NCI-H524 (cell line): ENCODE measurements around the gene TPTE2.
"Not testable (repeated sequence)": the region's sequence is repeated elsewhere in the genome, so short reads cannot be mapped to it uniquely, and the experiment has no call there.

ENCODE experiments used
- DNase-seq, 2 experiments: peaks; one replicate each; lab custom pipeline; 2025; lab: John Stamatoyannopoulos, UW

The TPTE2 gene

GRCh38 chr13:19567820-19568534 is 6.6 kb upstream of the TPTE2 start:
- no peak for DNase-seq

- no peak for DNase-seq
These were observed 253 bp upstream of the TPTE2 start for GRCh38 chr13:19561585-19561984.

- not testable (repeated sequence) for DNase-seq
These were observed 660 bp downstream of the TPTE2 start for GRCh38 chr13:19560672-19561071.

GRCh38 chr13:19559739-19560138 is 1.6 kb downstream of the TPTE2 start:
- not testable (repeated sequence) for DNase-seq

GRCh38 chr13:19557287-19557686 is 4.0 kb downstream of the TPTE2 start:
- DNase-seq, result not testable (repeated sequence)

- DNase-seq, result not testable (repeated sequence)
These were observed 12.1 kb downstream of the TPTE2 start for GRCh38 chr13:19549245-19549644.

GRCh38 chr13:19525634-19526033 is 35.7 kb downstream of the TPTE2 start:
- DNase-seq, result not testable (repeated sequence)

- DNase-seq, result no peak
These were observed 42.3 kb downstream of the TPTE2 start for GRCh38 chr13:19519049-19519448.

- not testable (repeated sequence) for DNase-seq
These were observed 53.7 kb downstream of the TPTE2 start for GRCh38 chr13:19507623-19508022.

- not testable (repeated sequence) for DNase-seq
These were observed 101.2 kb downstream of the TPTE2 start for GRCh38 chr13:19460126-19460525.

- DNase-seq, result peak; percentile 15 to 61
These were observed 122.2 kb downstream of the TPTE2 start for GRCh38 chr13:19439056-19439686.

GRCh38 chr13:19437780-19438179 is 123.6 kb downstream of the TPTE2 start:
- not testable (repeated sequence) for DNase-seq

- DNase-seq, result not testable (repeated sequence)
These were observed 139.1 kb downstream of the TPTE2 start for GRCh38 chr13:19422236-19422635.

- not testable (repeated sequence) for DNase-seq
These were observed 148.8 kb downstream of the TPTE2 start for GRCh38 chr13:19412494-19412893.

GRCh38 chr13:19382746-19383511 is 178.4 kb downstream of the TPTE2 start:
- not testable (repeated sequence) for DNase-seq

GRCh38 chr13:19382111-19382510 is 179.2 kb downstream of the TPTE2 start:
- DNase-seq, result no peak
